PFSK-1 (cell line): Measurements from ENCODE around the gene S100A10.

Experiments
- FOXP2 ChIP-seq: optimal IDR thresholded peaks from 2 replicates; pipeline ENCODE3; 2011; ENCODE audit warnings: borderline replicate concordance, control low read depth, inconsistent platforms; ENCODE audit not compliant: insufficient read depth; ENCODE audit errors: extremely low read length, extremely low read depth
- POLR2AphosphoS5 ChIP-seq: IDR thresholded peaks from 2 replicates; pipeline ENCODE4 v1.6.1; 2012; ENCODE audit warnings: low read depth, mild to moderate bottlenecking, control low read depth, low read length, moderate library complexity
- SIN3A ChIP-seq: IDR thresholded peaks from 2 replicates; pipeline ENCODE4 v1.6.1; 2012; ENCODE audit warnings: mild to moderate bottlenecking, low read length, moderate library complexity, borderline replicate concordance; ENCODE audit not compliant: insufficient read depth
- TAF1 ChIP-seq: IDR thresholded peaks from 2 replicates; pipeline ENCODE4 v1.6.1; 2012; ENCODE audit warnings: low read length, control low read depth, borderline replicate concordance; ENCODE audit not compliant: insufficient read depth
- TF ChIP-seq, protein P1 (sequence below), 2 experiments: IDR thresholded peaks; 2 replicates each; pipeline versions ENCODE4 v1.6.1 to v1.8.0; 2011 to 2012; ENCODE audit warnings: low read depth in 2 of 2, low read length in 2 of 2, control low read depth in 1 of 2, inconsistent platforms in 1 of 2, mild to moderate bottlenecking in 1 of 2, moderate library complexity in 1 of 2; ENCODE audit not compliant: insufficient read depth in 1 of 2

The S100A10 gene

DNA sequence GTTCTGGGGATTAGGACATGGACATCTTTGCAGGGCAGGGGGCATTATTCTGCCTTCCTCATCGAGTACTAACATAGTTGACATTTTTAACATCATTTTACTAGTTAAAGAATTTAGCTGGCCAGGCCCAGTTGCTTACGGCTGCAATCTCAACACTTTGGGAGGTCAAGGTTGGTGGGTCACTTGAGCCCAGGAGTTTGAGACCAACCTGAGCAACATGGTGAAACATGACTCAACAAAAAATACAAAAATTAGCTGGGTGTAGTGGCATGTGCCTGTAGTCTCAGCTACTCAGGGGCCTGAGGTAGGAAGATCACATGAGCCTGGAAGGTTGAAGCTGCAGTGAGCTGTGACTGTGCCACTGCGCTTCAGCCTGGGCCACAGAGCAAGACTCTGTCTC is 54.5 kb downstream of the S100A10 start:
- TF ChIP-seq, protein P1, sequence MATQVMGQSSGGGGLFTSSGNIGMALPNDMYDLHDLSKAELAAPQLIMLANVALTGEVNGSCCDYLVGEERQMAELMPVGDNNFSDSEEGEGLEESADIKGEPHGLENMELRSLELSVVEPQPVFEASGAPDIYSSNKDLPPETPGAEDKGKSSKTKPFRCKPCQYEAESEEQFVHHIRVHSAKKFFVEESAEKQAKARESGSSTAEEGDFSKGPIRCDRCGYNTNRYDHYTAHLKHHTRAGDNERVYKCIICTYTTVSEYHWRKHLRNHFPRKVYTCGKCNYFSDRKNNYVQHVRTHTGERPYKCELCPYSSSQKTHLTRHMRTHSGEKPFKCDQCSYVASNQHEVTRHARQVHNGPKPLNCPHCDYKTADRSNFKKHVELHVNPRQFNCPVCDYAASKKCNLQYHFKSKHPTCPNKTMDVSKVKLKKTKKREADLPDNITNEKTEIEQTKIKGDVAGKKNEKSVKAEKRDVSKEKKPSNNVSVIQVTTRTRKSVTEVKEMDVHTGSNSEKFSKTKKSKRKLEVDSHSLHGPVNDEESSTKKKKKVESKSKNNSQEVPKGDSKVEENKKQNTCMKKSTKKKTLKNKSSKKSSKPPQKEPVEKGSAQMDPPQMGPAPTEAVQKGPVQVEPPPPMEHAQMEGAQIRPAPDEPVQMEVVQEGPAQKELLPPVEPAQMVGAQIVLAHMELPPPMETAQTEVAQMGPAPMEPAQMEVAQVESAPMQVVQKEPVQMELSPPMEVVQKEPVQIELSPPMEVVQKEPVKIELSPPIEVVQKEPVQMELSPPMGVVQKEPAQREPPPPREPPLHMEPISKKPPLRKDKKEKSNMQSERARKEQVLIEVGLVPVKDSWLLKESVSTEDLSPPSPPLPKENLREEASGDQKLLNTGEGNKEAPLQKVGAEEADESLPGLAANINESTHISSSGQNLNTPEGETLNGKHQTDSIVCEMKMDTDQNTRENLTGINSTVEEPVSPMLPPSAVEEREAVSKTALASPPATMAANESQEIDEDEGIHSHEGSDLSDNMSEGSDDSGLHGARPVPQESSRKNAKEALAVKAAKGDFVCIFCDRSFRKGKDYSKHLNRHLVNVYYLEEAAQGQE (IDR thresholded peaks at IDR 0.05; ENCODE audit: insufficient read depth in 1 of 2, low read depth in 2 of 2, low read length in 2 of 2), result no peak
- TF ChIP-seq SIN3A (no peak), FOXP2 (no peak), POLR2AphosphoS5 (no peak), TAF1 (no peak)

DNA sequence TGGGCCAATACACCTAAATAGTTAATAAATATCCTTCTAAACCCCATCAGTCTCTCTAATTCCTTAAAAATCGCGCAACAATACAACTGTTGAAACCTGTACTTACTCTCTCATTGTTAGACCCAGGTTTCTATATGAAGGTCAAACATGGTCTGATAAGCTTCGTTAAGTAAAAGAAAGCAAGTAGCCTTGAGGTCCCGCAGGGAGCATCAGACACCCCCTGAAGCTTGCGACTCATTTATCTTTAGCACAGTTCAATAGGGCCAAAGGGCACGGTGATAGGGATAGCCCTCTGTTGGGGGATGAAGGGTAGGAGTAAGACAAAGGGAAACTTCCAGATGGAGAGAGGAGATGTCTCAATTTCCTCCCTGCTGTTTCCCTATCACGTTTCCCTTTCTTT is 57.0 kb downstream of the S100A10 start:
- TF ChIP-seq, protein P1 (IDR thresholded peaks at IDR 0.05; ENCODE audit: insufficient read depth in 1 of 2, low read depth in 2 of 2, low read length in 2 of 2), result no peak
- TF ChIP-seq POLR2AphosphoS5, result no peak

DNA sequence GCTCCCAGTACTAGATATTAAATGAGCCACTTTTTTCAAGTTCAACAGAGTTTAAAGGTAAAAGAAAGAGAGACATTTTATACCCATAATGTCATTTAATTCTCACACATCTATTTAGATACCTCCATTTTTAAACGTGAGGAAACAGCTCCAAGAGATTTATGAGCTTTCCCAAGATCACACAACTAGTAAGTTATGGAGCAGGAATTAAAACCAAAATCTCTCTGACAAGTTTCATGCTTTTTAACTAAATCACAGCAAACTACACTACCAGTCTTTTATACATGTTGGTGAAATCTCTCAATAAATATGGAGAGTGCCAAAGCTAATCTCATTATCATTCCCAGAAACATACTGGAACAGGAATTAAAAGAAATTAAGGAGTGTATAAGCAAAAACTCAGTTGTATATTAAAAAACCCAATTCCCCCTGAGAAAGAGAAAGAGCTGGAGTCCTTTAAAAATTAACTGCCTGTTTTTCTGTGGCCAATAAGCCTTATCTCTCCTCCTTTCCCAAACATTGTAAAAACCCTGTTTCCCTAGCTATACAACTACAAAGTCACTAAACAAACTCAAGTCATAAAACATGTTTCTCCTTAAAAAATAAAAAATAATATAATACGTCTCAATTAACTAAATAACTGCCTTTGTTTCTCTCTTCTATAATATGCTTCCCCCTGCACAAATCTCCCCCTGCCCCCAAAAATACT is 57.6 kb downstream of the S100A10 start:
- TF ChIP-seq POLR2AphosphoS5 (no peak), TAF1 (no peak), FOXP2 (no peak), SIN3A (no peak)
- TF ChIP-seq, protein P1 (IDR thresholded peaks at IDR 0.05; ENCODE audit: insufficient read depth in 1 of 2, low read depth in 2 of 2, low read length in 2 of 2), result no peak

DNA sequence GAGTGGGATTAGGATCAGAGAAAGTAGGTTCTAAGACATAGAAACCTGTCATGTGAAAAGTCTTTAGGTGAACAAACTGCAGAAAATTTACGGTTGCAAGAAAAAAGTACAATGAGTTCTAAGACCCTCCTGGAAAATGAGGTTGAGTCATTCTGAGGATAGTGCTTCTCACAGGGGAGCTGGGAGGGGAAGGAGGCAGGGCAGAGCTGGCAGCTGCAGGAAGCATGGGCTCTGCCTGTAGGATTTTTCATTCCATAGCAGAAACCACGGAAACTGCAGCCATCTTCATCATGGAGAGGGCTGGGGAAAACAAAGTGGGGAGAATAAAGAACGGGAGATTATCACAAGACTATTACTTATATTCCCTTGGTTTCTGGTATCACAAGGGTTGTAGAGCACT is 58.5 kb downstream of the S100A10 start:
- TF ChIP-seq FOXP2 (no peak), SIN3A (no peak), TAF1 (no peak), POLR2AphosphoS5 (no peak)
- TF ChIP-seq, protein P1 (IDR thresholded peaks at IDR 0.05; ENCODE audit: insufficient read depth in 1 of 2, low read depth in 2 of 2, low read length in 2 of 2), result no peak

DNA sequence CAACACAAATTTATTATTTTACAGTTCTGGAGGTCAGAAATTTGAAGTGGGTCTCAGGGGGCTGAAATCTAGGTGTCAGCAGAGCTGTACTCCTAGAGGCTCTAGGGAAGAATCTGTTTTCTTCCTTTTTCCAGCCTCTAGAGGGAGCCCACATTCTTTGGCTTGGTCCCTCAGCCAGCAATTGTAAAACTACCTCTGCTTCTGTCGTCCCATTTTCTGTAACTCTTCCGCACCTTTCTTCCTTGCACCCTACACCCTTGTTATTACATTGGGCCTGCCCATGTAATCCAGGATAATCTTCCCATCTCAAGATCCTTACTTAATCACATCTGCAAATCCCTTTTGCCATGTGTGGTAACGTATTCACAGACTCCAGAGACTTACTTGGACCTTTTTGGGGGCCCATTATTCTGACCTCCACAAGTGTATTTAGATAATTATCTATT is 59.6 kb downstream of the S100A10 start:
- no peak for TF ChIP-seq SIN3A
